ENCODE measurements around the gene PKNOX2. TPM values are rescaled to one million over a fixed set of nuclear protein-coding genes. Genes with fewer than 3 reads are reported as not detected.

PKNOX2 gene
- total RNA-seq, 2 donors from 2014 or later: 4.0 to 6.9 TPM

DNA sequence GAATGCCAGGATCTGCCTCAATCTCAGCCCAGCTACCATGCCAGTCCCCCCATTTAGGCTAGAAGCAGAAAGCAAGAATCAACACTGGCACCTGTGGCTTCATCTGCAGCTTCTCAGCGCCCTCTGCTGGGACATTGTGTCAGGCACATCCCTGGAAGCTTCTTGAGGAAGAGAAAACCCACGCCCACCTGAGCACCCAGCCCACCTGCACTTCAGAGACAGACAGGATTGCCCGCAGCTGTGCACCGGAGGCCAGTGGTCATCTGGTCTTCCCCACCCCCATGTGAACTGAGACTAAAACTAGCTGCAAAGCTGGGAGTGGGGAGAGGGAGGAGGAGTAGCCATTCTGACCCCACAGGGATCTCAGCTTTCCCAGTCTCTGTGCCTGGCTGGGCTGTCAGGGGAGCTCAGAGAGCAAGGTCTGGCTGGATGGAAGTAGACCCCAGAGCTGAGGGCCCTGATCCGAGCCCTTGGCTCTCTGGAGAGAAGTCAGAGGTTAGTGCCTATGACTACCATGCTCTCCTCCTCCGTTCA, 264.7 kb downstream of the PKNOX2 start:
- H3K9me3 Mint-ChIP-seq: no peaks in the 10 kb centered on the region
- 36 to 48% methylated on average over 3 to 6 of the region's 6 CpGs for WGBS, 2 experiments (ENCODE audit: insufficient coverage in 1 of 2, insufficient read length in 1 of 2)

DNA sequence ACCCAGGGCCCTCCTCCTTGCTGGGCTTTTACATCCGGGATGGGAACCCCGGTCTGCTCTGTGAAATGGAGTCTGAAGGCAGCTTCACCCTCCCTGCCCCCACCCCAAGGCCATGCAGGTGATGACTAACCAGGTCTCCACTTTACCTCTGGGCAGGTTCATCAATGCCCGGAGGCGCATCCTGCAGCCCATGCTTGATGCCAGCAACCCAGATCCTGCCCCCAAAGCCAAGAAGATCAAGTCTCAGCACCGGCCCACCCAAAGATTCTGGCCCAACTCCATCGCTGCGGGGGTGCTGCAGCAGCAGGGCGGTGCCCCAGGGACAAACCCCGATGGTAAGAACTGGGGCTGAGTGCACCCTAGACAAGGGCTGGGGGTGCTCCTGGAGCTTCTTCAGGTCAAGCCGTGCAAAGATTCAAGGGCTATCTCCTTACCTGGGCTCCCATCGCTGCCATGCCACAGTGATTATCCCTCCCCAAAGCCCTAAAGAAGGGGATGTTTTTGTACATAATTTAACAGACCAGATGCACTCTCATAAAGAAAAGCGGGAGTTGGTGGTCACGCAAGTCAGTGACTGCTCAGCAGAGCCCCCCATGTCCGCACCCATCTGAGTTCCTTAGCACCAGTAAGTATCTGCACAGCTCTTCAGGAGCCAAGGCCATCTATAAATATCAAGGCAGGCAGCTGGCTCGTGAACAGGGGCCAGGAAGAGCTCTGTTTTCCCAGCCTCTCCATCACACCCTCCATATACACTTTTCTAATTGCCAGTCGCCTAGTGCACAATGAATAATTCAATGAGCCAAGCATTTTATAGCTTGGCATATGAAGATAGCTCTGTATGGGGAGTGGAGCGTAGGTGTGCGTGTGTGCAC, 265.5 kb downstream of the PKNOX2 start:
- Mint-ChIP-seq H3K4me3 (no peak overlapping the region), H3K27me3 (ENCODE audit: insufficient read depth) (peaks cover 12% of the 10 kb centered on the region), H3K27ac (no peak overlapping the region), H3K36me3 (ENCODE audit: low read depth) (no peaks in the 10 kb centered on the region), H3K9me3 (no peaks in the 10 kb centered on the region), H3K4me1 (peaks cover 14% of the 10 kb centered on the region)
- no peak overlapping the region for H3K4me3 ChIP-seq (ENCODE audit: low read length)
- no peaks in the 10 kb centered on the region for H3K4me1 ChIP-seq (ENCODE audit: control insufficient read depth, insufficient read depth, low read length)
- H3K9me3 ChIP-seq (ENCODE audit: control insufficient read depth, low read length): no peaks in the 10 kb centered on the region
- TF ChIP-seq, protein P1, sequence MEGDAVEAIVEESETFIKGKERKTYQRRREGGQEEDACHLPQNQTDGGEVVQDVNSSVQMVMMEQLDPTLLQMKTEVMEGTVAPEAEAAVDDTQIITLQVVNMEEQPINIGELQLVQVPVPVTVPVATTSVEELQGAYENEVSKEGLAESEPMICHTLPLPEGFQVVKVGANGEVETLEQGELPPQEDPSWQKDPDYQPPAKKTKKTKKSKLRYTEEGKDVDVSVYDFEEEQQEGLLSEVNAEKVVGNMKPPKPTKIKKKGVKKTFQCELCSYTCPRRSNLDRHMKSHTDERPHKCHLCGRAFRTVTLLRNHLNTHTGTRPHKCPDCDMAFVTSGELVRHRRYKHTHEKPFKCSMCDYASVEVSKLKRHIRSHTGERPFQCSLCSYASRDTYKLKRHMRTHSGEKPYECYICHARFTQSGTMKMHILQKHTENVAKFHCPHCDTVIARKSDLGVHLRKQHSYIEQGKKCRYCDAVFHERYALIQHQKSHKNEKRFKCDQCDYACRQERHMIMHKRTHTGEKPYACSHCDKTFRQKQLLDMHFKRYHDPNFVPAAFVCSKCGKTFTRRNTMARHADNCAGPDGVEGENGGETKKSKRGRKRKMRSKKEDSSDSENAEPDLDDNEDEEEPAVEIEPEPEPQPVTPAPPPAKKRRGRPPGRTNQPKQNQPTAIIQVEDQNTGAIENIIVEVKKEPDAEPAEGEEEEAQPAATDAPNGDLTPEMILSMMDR (conservative IDR thresholded peaks at IDR 0.05): no peak
- H3K36me3 ChIP-seq (ENCODE audit: control insufficient read depth, insufficient read depth, low read length): no peaks in the 10 kb centered on the region
- H3K27me3 ChIP-seq (ENCODE audit: control insufficient read depth, insufficient read depth, low read length, poor library complexity, severe bottlenecking): peaks cover 12% of the 10 kb centered on the region
- WGBS, 2 experiments (ENCODE audit: insufficient coverage in 1 of 2, insufficient read length in 1 of 2): 94 to 97% methylated on average over 11 to 18 of the region's 18 CpGs
- peak; percentile 42 for DNase-seq
- no peak overlapping the region for H3K27ac ChIP-seq (ENCODE audit: low read depth, low read length)
- H3K9ac ChIP-seq (ENCODE audit: extremely low read depth, low read length, poor library complexity, severe bottlenecking): no peak overlapping the region

More for the DNA sequence above, 264.7 kb downstream of the PKNOX2 start:
- DNase-seq: peak; percentile 95
- Histone ChIP-seq H3K4me3 (ENCODE audit: low read length) (no peak overlapping the region), H3K9me3 (ENCODE audit: control insufficient read depth, low read length) (no peaks in the 10 kb centered on the region), H3K36me3 (ENCODE audit: control insufficient read depth, insufficient read depth, low read length) (no peaks in the 10 kb centered on the region), H3K27me3 (ENCODE audit: control insufficient read depth, insufficient read depth, low read length, poor library complexity, severe bottlenecking) (peaks cover 12% of the 10 kb centered on the region), H3K9ac (ENCODE audit: extremely low read depth, low read length, poor library complexity, severe bottlenecking) (no peak overlapping the region), H3K4me1 (ENCODE audit: control insufficient read depth, insufficient read depth, low read length) (no peaks in the 10 kb centered on the region), H3K27ac (ENCODE audit: low read depth, low read length) (no peak overlapping the region)
- Mint-ChIP-seq H3K27me3 (ENCODE audit: insufficient read depth) (peaks cover 12% of the 10 kb centered on the region), H3K36me3 (ENCODE audit: low read depth) (no peaks in the 10 kb centered on the region), H3K4me1 (peaks cover 12% of the 10 kb centered on the region), H3K27ac (no peak overlapping the region), H3K4me3 (no peak overlapping the region)
- TF ChIP-seq, protein P1 (conservative IDR thresholded peaks at IDR 0.05): peak; percentile 88

DNA sequence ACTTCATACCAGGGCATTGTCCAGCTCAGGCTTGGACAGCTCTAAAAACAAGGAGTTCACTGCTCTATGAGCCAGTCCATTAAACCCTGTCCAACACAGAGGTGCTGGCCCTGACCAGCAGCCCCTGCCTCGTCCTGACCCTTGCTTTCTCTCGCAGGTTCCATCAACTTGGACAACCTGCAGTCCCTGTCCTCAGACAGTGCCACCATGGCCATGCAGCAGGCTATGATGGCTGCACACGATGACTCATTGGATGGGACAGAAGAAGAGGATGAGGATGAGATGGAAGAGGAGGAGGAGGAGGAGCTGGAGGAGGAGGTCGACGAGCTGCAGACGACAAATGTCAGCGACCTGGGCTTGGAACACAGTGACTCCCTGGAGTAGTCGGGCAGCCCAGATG, 266.5 kb downstream of the PKNOX2 start:
- Histone ChIP-seq H3K4me3 (ENCODE audit: low read length) (no peak overlapping the region), H3K36me3 (ENCODE audit: control insufficient read depth, insufficient read depth, low read length) (no peaks in the 10 kb centered on the region), H3K27me3 (ENCODE audit: control insufficient read depth, insufficient read depth, low read length, poor library complexity, severe bottlenecking) (peaks cover 11% of the 10 kb centered on the region), H3K9me3 (ENCODE audit: control insufficient read depth, low read length) (no peaks in the 10 kb centered on the region), H3K27ac (ENCODE audit: low read depth, low read length) (no peak overlapping the region), H3K9ac (ENCODE audit: extremely low read depth, low read length, poor library complexity, severe bottlenecking) (no peak overlapping the region), H3K4me1 (ENCODE audit: control insufficient read depth, insufficient read depth, low read length) (no peaks in the 10 kb centered on the region)
- peak; percentile 36 for DNase-seq
- Mint-ChIP-seq H3K27ac (no peak overlapping the region), H3K27me3 (ENCODE audit: insufficient read depth) (peaks cover 7% of the 10 kb centered on the region), H3K4me1 (peaks cover 20% of the 10 kb centered on the region), H3K4me3 (no peak overlapping the region), H3K36me3 (ENCODE audit: low read depth) (no peaks in the 10 kb centered on the region), H3K9me3 (no peaks in the 10 kb centered on the region)
- TF ChIP-seq, protein P1 (conservative IDR thresholded peaks at IDR 0.05): no peak
- WGBS, 2 experiments (ENCODE audit: insufficient coverage in 1 of 2, insufficient read length in 1 of 2): 90% methylated on average over 2 to 8 of the region's 8 CpGs

Measured in endodermal cell (in vitro differentiated cells).